VCaP (cell line): ENCODE data around the gene KRTAP3-2.

Experiments
- H3K27ac ChIP-seq: fragments of 450-650 bp; 2 replicates; pipeline ENCODE4 v1.5.1; 2017
- CTCF ChIP-seq: fragments of 450-650 bp; conservative IDR thresholded peaks from 2 replicates; pipeline ENCODE4 v1.5.1; 2017; ENCODE audit warnings: mild to moderate bottlenecking, moderate library complexity

The KRTAP3-2 gene

DNA sequence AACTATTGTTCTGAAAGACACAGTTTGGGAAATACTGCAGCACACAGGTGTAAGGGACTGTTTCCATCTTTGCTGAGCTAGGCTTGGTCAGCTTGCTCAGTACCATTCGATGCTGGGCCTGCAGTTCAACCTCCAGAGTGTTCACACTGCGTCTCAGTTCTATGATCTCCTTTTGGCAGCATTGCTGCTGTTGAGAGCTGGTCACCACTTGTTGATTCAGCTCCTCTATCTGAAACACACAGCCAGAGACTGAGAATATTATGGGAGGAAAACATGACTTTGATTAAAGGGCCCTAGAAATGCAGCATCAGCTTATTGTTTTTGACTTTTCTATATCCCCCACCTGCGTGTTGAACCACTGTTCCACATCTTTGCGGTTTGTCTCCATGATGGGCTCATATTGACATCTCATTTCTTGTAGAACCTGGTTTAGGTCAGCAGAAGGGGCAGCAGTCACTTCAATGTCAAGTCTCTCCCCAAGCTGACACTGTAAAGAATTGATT lies 37.6 kb downstream of the KRTAP3-2 start:
- TF ChIP-seq CTCF, result no peak
- H3K27ac ChIP-seq, result peak overlapping the region; percentile 97; the same call in 1 of the 2 replicates

DNA sequence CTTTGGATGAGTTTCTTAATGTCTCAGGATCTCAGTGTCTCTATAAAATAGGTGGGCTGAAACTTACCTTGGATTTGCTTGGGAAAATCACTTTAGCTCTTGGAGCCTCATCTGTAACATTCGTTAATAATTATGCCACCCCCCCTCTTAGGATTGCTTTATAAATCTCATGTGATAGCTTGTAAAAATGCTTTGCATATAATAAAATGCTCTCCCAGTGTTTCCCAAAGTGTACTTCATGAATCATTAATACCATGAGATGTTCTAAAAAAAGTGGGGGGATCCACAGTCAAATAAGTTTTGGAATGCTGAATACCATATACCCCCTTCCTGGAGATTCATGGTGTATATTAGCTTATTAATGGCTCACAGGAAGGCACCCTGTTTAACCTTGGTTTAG lies 38.1 kb downstream of the KRTAP3-2 start:
- peak overlapping the region; percentile 97; the same call in 1 of the 2 replicates for H3K27ac ChIP-seq
- no peak for TF ChIP-seq CTCF

DNA sequence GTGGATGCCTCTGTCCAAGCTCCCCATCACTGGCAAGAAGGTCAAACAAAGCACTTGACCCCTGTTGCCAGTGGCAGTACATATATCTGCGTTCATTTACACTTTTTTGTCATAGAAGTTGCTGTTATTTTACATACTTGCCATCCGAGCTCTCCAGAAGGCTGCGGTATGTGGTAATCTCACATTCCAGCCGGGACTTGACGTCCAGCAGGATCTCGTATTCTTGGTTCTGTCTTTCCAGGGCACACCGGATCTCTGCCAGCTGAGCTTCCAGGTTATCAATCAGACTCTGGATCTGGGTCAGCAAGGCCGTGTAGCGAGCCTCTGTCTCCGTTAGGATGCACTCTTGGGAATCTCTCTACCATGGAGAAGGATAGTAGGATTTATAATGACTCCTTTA lies 39.6 kb downstream of the KRTAP3-2 start:
- peak overlapping the region; percentile 97; the same call in 1 of the 2 replicates for H3K27ac ChIP-seq
- TF ChIP-seq CTCF, result no peak

- no peak for TF ChIP-seq CTCF
- H3K27ac ChIP-seq, result peak overlapping the region; percentile 97
These were observed 41.4 kb downstream of the KRTAP3-2 start for GRCh38 chr17:40958086-40958953.

DNA sequence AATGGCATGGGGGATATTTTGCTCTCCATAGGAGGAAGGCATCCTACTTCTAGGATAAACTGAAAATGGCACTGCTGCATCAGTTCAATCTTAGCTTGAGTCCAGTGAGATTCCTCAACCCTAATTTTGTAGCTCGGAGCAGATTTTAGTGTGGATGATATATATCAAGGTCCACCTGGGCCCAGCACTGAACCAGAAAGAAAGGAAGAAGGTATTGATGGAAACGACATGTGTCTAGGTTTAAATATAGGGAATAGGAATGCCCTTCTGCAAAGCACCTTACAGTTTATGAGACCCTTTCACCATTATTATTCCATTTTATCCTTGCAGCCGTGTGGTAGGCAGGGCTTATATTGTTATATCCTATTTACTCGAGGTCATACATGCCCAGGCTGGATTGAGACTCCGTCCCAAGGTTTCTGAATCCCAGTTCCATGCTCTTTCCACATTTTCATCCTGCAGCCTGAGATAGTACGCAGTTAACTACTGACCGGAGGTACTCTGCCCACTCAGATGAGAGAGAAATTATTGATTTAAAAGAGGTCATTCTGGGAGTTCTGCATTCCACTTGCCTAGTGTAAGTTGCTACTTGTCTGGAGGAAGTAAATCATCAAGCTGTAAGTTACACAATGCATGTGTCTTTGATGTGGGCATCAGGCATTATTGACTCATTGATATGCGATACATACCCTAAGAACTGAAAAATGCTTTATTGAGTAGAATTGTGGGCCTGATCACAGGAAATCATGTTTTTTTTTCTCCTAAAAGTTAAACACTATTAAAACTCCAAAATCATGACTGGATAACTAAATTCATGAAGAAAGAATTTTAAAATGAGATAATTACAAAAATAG lies 43.1 kb downstream of the KRTAP3-2 start:
- H3K27ac ChIP-seq, result peak overlapping the region; percentile 97
- TF ChIP-seq CTCF, result no peak

DNA sequence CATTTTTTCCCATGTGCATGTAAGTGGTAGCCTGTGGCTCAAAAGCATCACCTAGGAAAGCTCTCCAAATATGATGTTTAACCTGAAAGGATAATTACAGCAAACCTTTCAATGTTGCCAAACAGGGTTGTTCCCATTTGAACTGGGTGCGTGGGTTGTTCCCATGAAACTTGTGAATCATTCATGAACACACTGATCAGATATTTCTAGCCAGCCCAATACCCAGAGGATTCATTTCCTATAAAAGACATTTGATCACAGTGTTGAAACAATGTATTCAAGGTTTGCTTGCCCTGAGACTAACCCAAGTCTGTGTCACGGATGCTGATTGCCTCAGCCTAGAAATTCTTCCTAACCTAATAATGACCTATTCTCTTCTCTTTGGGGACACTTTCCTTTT lies 45.8 kb downstream of the KRTAP3-2 start:
- TF ChIP-seq CTCF, result no peak
- no peak overlapping the region for H3K27ac ChIP-seq

DNA sequence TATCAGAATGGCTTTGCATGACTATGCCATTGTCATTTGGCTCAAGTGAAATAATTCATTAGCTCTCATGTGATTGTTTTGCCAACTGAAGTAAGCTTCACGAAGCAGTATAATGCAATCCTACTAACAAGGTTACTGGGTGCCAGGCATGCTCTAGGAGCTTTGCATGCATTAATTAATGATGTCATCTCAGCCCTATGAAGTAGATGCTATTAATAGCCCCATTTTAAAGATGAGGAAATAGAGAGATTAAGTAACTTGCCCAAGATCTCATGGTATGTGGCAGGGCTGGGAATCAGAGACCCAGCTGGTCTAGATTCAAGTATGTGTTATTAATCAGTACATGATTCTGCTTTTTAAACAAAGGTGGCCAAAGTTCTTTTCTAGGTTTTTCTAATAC lies 47.0 kb downstream of the KRTAP3-2 start:
- H3K27ac ChIP-seq, result no peak overlapping the region
- no peak for TF ChIP-seq CTCF
